GM12864 (cell line): ENCODE results near the gene CHL1.

ENCODE experiments used
- DNase-seq: peaks from one replicate; pipeline ENCODE4 v3.0.0-alpha.2; 2011; ENCODE audit warnings: low read depth
- H3K4me3 ChIP-seq: 2 replicates; pipeline ENCODE4 v1.5.1; 2011; ENCODE audit warnings: mild to moderate bottlenecking, low read depth, low read length, control low read depth
- TF ChIP-seq, protein P1 (sequence below): IDR thresholded peaks from 2 replicates; pipeline ENCODE4 v1.5.1; 2011; ENCODE audit warnings: low read depth, mild to moderate bottlenecking, moderate library complexity, low read length, control low read depth, inconsistent platforms; ENCODE audit errors: missing control alignments

The CHL1 gene

DNA sequence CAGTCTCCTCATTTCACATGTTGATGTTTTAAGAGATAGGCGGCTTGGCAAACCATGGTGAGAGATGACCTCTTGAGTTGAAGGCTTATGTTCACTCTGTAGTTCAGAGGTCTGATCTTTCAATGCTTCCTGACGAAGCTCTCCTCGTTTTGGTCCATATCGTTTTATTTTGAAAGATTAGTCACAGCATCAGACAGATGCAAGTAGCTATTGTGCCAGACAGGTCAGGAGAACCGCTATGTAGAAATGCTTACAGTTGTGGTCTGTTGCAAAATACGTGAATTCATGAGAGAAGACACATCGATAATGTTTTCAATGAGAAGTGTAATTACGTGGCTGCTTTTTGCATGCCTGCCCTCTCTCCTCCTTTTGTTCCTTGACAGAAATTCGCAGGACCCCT lies 47.5 kb downstream of the CHL1 start:
- TF ChIP-seq, protein P1, sequence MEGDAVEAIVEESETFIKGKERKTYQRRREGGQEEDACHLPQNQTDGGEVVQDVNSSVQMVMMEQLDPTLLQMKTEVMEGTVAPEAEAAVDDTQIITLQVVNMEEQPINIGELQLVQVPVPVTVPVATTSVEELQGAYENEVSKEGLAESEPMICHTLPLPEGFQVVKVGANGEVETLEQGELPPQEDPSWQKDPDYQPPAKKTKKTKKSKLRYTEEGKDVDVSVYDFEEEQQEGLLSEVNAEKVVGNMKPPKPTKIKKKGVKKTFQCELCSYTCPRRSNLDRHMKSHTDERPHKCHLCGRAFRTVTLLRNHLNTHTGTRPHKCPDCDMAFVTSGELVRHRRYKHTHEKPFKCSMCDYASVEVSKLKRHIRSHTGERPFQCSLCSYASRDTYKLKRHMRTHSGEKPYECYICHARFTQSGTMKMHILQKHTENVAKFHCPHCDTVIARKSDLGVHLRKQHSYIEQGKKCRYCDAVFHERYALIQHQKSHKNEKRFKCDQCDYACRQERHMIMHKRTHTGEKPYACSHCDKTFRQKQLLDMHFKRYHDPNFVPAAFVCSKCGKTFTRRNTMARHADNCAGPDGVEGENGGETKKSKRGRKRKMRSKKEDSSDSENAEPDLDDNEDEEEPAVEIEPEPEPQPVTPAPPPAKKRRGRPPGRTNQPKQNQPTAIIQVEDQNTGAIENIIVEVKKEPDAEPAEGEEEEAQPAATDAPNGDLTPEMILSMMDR, result no peak
- no peak overlapping the region for H3K4me3 ChIP-seq
- no peak for DNase-seq

DNA sequence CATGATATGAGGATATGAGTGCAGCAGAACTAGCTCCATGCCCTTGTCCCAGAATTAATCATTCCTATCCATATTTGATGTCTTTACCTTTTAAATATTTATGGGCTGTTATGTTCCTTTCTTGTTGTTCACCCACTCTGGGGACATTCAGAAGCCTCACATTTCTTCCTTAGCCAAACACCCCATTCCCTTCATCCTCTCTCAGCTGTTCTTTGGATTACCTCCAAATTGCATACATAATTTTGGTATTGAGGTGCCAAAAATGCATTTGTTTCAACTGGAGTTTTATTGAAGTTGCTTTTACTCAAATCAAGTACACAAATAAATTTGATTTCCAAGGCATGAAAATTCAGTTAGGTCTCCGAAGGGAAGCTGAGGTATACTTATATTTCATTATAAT lies 51.4 kb downstream of the CHL1 start:
- no peak overlapping the region for H3K4me3 ChIP-seq
- no peak for DNase-seq
- TF ChIP-seq, protein P1, result no peak

DNA sequence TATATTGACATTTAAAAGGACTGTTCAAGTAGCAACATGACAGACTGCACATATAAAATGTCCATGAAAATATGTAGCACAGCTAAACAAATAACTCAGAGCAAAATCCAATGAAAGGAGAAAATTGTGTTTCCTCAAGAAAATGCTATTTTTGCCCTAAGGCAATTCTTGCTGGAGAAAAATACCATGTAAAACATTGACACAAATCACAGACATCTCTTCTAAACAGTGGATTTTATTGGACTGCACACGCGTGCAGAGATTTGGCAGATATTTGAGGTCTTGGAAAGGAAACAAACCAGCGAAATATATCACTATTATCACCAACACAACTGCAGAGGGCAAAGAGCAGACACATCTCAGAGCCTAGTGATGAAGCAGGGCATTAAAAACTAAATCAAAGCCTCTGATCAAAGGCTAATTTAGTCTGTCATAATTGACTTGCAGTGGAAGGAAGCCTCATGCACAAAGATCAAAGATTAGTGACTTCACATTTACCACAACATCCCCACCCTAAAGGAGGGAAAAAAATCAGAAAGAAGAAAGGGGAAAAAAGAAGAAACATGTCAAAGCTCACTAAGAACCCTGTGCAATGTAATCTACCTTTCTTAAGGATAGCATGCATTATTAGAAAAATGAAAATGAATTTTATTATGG lies 52.4 kb downstream of the CHL1 start:
- no peak for DNase-seq
- TF ChIP-seq, protein P1, result no peak

DNA sequence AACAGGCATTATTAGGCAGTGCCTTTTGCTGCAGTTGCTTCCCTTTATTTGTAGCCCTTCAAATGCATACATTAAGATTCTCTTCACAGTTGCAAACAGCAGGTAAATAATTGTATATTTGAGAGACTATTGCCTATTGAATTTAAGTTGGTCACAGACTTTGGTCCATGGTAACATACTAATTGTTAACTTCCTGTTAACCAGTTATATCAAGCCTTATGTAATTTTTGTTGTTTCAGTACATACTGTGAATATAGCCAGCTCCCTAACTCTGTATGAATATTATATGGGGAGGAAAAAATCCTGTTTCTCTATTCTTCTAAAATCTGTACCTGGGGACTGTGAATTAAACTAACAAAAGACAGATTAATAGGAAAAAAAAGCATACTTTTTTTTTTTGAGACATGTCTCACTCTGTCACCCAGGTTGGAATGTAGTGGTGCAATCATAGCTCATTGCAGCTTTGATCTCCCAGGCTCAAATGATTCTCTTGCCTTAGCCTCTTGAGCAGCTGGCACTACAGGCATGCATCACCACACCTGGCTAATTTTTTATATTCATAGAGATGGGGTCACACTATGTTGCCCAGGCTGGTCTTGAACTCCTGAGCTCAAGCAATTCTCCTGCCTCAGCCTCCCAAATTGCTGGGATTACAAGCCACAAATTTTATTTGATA lies 53.2 kb downstream of the CHL1 start:
- TF ChIP-seq, protein P1, result no peak
- no peak for DNase-seq
- H3K4me3 ChIP-seq, result no peak overlapping the region

More for the DNA sequence above, 52.4 kb downstream of the CHL1 start:
- no peak overlapping the region for H3K4me3 ChIP-seq

DNA sequence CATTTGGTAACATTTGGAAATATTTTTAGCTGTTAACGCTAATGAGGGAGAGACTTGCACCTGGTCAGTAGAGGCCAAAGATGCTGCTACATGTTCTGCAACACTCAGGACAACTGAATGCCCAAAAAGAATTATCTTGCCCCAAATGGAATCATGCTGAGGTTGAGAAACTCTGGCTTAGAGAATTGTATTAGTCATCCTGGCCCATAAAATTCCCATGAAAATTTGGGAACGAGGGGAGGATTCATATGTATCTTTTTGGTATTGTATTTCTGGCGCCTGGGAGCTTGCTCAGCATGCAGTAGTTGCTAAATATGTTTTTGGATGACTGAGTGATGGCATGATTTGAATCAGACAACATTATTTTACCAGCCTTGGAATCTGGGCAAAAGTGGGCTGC lies 59.9 kb downstream of the CHL1 start:
- TF ChIP-seq, protein P1, result no peak
- H3K4me3 ChIP-seq, result no peak overlapping the region
- DNase-seq, result no peak

DNA sequence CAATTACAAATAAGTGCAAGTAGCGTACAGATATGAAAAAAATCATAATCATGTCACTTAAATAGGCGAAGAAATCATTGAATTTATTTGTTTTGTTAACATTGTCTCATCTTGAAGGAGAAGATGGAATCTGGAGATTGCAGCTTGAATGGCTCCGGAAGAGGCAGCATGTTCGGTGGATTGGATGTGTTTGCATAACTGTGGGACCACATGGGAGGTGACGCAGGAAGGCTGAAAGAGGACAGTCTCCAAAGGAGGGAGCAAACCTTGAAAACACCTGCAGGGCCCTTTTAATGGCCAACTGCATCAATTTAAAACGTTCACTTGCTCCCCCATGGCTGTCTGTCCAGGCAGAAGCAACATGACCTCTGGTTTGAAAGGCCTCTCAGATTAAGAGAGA lies 61.3 kb downstream of the CHL1 start:
- TF ChIP-seq, protein P1, result no peak
- no peak for DNase-seq
- H3K4me3 ChIP-seq, result no peak overlapping the region

DNA sequence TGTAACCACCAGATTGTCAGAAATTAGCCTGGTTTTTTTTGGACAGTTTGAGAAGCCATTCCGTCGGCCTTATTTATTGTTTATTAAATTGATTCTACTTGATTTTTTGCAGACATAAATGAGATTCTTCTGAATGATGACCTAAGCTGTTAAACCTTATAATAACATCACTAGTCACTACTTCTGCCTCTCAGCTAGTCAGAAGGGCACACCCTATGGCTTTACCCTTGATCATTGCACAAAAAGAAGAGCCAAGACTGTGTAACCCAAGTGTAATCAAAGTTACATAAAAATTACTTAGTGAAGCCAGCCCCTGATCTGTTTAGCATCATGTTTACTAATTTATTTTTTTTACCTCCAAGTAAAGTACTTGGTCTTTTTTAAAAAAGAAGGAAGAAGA lies 64.3 kb downstream of the CHL1 start:
- H3K4me3 ChIP-seq, result no peak overlapping the region
- TF ChIP-seq, protein P1, result no peak
- DNase-seq, result no peak
